Lower leg skin (tissue), 3 donors: ENCODE results near the gene ZNF79.

Experiments
- CTCF ChIP-seq, 3 donors: fragments of 450-650 bp; IDR thresholded peaks; one replicate each; pipeline ENCODE4 v1.5.1; 2016; ENCODE audit warnings: antibody characterized with exemption in 3 of 3, mild to moderate bottlenecking in 3 of 3, moderate library complexity in 2 of 3
- POLR2A ChIP-seq, 2 donors: fragments of 450-650 bp; IDR thresholded peaks; one replicate each; pipeline ENCODE4 v1.6.1; 2016 to 2017; ENCODE audit warnings: antibody characterized with exemption in 2 of 2, mild to moderate bottlenecking in 1 of 2, moderate library complexity in 1 of 2

GRCh38 chr9:127489471-127490115 is 65.4 kb downstream of the ZNF79 start:
- TF ChIP-seq CTCF (IDR thresholded peaks at IDR 0.05) (no peak), POLR2A (IDR thresholded peaks at IDR 0.05) (no peak)
